H1 (cell line): ENCODE measurements around the gene C16orf90. TPM values are rescaled to one million over a fixed set of nuclear protein-coding genes. Genes with fewer than 3 reads are reported as not detected.

Experiments used
- CTCF ChIA-PET: fragments of 300-600 bp; sonication (Branson Sonifier 250); formaldehyde crosslinking; loops from one replicate; lab custom pipeline; 2021; ENCODE audit not compliant: partially characterized antibody; lab: Charles Lee
- POLR2A ChIA-PET: fragments of 300-600 bp; sonication (Branson Sonifier 250); formaldehyde crosslinking; loops from one replicate; lab custom pipeline; 2021; ENCODE audit warnings: inconsistent platforms; ENCODE audit not compliant: partially characterized antibody; lab: Charles Lee
- DNase-seq, 2 experiments: peaks; one replicate each; pipeline versions ENCODE4 v3.0.0 to v3.0.0-alpha.2; 2010 to 2022; ENCODE audit warnings: low spot score in 2 of 2, low read depth in 1 of 2, mixed read lengths in 1 of 2
- FAIRE-seq: peaks from 2 replicates; lab custom pipeline; 2011; peaks lifted over from hg19 to GRCh38; lab: Jason Lieb, UNC
- H2AFZ ChIP-seq: 2 replicates; pipeline ENCODE4 v1.8.1; 2012; ENCODE audit warnings: low read length, inconsistent platforms
- H2AK5ac ChIP-seq: 2 replicates; pipeline ENCODE4 v1.6.1; 2013; ENCODE audit warnings: low read depth, low read length
- H2BK120ac ChIP-seq: replicated peaks from 2 replicates; pipeline ENCODE3; 2013; ENCODE audit warnings: low read depth, low read length, inconsistent platforms
- H2BK12ac ChIP-seq: 2 replicates; pipeline ENCODE4 v1.6.1; 2013; ENCODE audit warnings: low read depth, low read length
- H2BK15ac ChIP-seq: 2 replicates; pipeline ENCODE4 v1.6.1; 2013; ENCODE audit warnings: low read length
- H2BK20ac ChIP-seq: 2 replicates; pipeline ENCODE4 v1.6.1; 2013; ENCODE audit warnings: low read length
- H2BK5ac ChIP-seq: 2 replicates; pipeline ENCODE4 v1.6.1; 2013; ENCODE audit warnings: low read depth, low read length
- H3K14ac ChIP-seq: 2 replicates; pipeline ENCODE4 v1.6.1; 2013; ENCODE audit warnings: inconsistent platforms; ENCODE audit not compliant: insufficient read length
- H3K18ac ChIP-seq: 2 replicates; pipeline ENCODE4 v1.6.1; 2013; ENCODE audit warnings: low read length; ENCODE audit errors: extremely low read depth
- H3K23ac ChIP-seq: 2 replicates; pipeline ENCODE4 v1.6.1; 2013; ENCODE audit warnings: inconsistent platforms; ENCODE audit not compliant: insufficient read length
- H3K23me2 ChIP-seq: 2 replicates; pipeline ENCODE4 v1.6.1; 2013; ENCODE audit warnings: low read depth, low read length
- H3K27ac ChIP-seq: 2 replicates; pipeline ENCODE4 v1.6.1; 2011; ENCODE audit warnings: low read depth, low read length, inconsistent platforms
- H3K27me3 ChIP-seq, 4 experiments: replicated peaks in 1 of 4; 1 replicate in 1 of 4; 2 replicates in 3 of 4; pipeline versions ENCODE4 v1.6.1 to v1.8.1; 2011 to 2013; ENCODE audit warnings: low read length in 3 of 4, mild to moderate bottlenecking in 3 of 4, inconsistent platforms in 2 of 4, mixed read lengths in 2 of 4, moderate library complexity in 1 of 4; ENCODE audit not compliant: control insufficient read depth in 3 of 4, insufficient read depth in 3 of 4; ENCODE audit errors: extremely low read depth in 1 of 4
- H3K36me3 ChIP-seq, 4 experiments: 2 replicates each; pipeline versions ENCODE4 v1.6.1 to v1.8.1; 2011 to 2013; ENCODE audit warnings: mild to moderate bottlenecking in 4 of 4, low read length in 3 of 4, moderate library complexity in 2 of 4, control low read depth in 1 of 4, inconsistent platforms in 1 of 4; ENCODE audit not compliant: insufficient read depth in 4 of 4, control insufficient read depth in 2 of 4
- H3K4ac ChIP-seq: replicated peaks from 2 replicates; pipeline ENCODE3; 2013; ENCODE audit warnings: low read length, low read depth, mixed read lengths, inconsistent platforms; ENCODE audit not compliant: insufficient read length
- H3K4me1 ChIP-seq, 4 experiments: replicated peaks in 1 of 4; 1 replicate in 1 of 4; 2 replicates in 3 of 4; pipeline versions ENCODE4 v1.6.1 to v1.8.1; 2011 to 2013; ENCODE audit warnings: low read length in 3 of 4, inconsistent platforms in 2 of 4, mixed read lengths in 1 of 4; ENCODE audit not compliant: insufficient read depth in 4 of 4, control insufficient read depth in 3 of 4
- H3K4me2 ChIP-seq, 2 experiments: 2 replicates each; pipeline versions ENCODE4 v1.6.1 to v1.8.1; 2011 to 2013; ENCODE audit warnings: low read depth in 2 of 2, low read length in 2 of 2, control low read depth in 1 of 2, inconsistent platforms in 1 of 2, mild to moderate bottlenecking in 1 of 2; ENCODE audit not compliant: insufficient read depth in 1 of 2
- H3K4me3 ChIP-seq, 4 experiments: fragments of 200-600, 300-600 bp in 1 of 4; sonication (generic), shearing (Covaris generic), sonication (Bioruptor Twin) in 1 of 4; 2 replicates each; pipeline versions ENCODE4 v1.5.1 to v1.8.1; 2011 to 2016; ENCODE audit warnings: low read length in 4 of 4, low read depth in 3 of 4, control low read depth in 2 of 4, inconsistent platforms in 2 of 4, mild to moderate bottlenecking in 2 of 4, mixed read lengths in 1 of 4, moderate library complexity in 1 of 4; ENCODE audit not compliant: insufficient read depth in 2 of 4; ENCODE audit errors: extremely low read depth in 1 of 4
- H3K56ac ChIP-seq: replicated peaks from 2 replicates; pipeline ENCODE3; 2013; ENCODE audit warnings: low read depth, mild to moderate bottlenecking, mixed read lengths, low read length, inconsistent platforms; ENCODE audit not compliant: insufficient read length
- H3K79me1 ChIP-seq: 2 replicates; pipeline ENCODE4 v1.6.1; 2013; ENCODE audit warnings: low read depth, low read length, control low read depth
- H3K79me2 ChIP-seq, 2 experiments: 2 replicates each; pipeline versions ENCODE4 v1.6.1 to v1.8.1; 2012 to 2013; ENCODE audit warnings: low read length in 2 of 2, mild to moderate bottlenecking in 2 of 2, inconsistent platforms in 1 of 2; ENCODE audit not compliant: insufficient read depth in 2 of 2, control insufficient read depth in 1 of 2
- H3K9ac ChIP-seq, 4 experiments: replicated peaks in 1 of 4; 1 replicate in 1 of 4; 2 replicates in 3 of 4; pipeline versions ENCODE4 v1.6.1 to v1.8.1; 2011 to 2013; ENCODE audit warnings: low read depth in 3 of 4, low read length in 3 of 4, control low read depth in 2 of 4, mild to moderate bottlenecking in 2 of 4, moderate library complexity in 2 of 4, inconsistent platforms in 1 of 4; ENCODE audit errors: extremely low read depth in 1 of 4
- H3K9me3 ChIP-seq, 2 experiments: 2 replicates each; pipeline versions ENCODE4 v1.6.1 to v1.8.1; 2012 to 2013; ENCODE audit warnings: mild to moderate bottlenecking in 2 of 2, moderate library complexity in 2 of 2, control low read depth in 1 of 2, inconsistent platforms in 1 of 2, low read depth in 1 of 2, low read length in 1 of 2, mixed read lengths in 1 of 2; ENCODE audit not compliant: insufficient read depth in 2 of 2
- H4K20me1 ChIP-seq, 2 experiments: replicated peaks in 1 of 2; 2 replicates each; pipeline versions ENCODE3 to v1.8.1; 2011 to 2013; ENCODE audit warnings: inconsistent platforms in 2 of 2, low read length in 2 of 2, mild to moderate bottlenecking in 1 of 2; ENCODE audit not compliant: insufficient read depth in 2 of 2, control insufficient read depth in 1 of 2
- H4K5ac ChIP-seq: 2 replicates; pipeline ENCODE4 v1.6.1; 2013; ENCODE audit warnings: low read length, low read depth, mixed read lengths, inconsistent platforms; ENCODE audit not compliant: insufficient read length
- H4K8ac ChIP-seq: 2 replicates; pipeline ENCODE4 v1.8.0; 2013; ENCODE audit warnings: mild to moderate bottlenecking, moderate library complexity, low read length, inconsistent platforms; ENCODE audit not compliant: insufficient read depth; ENCODE audit errors: extremely low read depth
- H4K91ac ChIP-seq: replicated peaks from 2 replicates; pipeline ENCODE3; 2013; ENCODE audit warnings: low read length, mixed read lengths, inconsistent platforms; ENCODE audit not compliant: insufficient read length
- ATF3 ChIP-seq: IDR thresholded peaks from 2 replicates; pipeline ENCODE4 v1.6.1; 2011; ENCODE audit warnings: low read depth, mild to moderate bottlenecking, low read length; ENCODE audit not compliant: insufficient read depth
- CBX5 ChIP-seq: fragments of 300-800, 300-1000 bp; sonication (generic); IDR thresholded peaks from 2 replicates; pipeline ENCODE4 v1.7.1; 2016; ENCODE audit warnings: antibody characterized with exemption, low read length, low read depth
- NANOG ChIP-seq: IDR thresholded peaks from 2 replicates; pipeline ENCODE4 v1.6.1; 2011; ENCODE audit warnings: low read length, low read depth, mild to moderate bottlenecking, inconsistent platforms; ENCODE audit not compliant: insufficient read depth, poor library complexity, severe bottlenecking
- RBBP5 ChIP-seq: IDR thresholded peaks from 2 replicates; pipeline ENCODE4 v1.7.1; 2012; ENCODE audit warnings: low read depth, mild to moderate bottlenecking, inconsistent platforms, low read length, moderate library complexity, borderline replicate concordance
- RNF2 ChIP-seq: fragments of 200-900, 300-1000 bp; sonication (generic); IDR thresholded peaks from 2 replicates; pipeline ENCODE4 v1.7.1; 2016; ENCODE audit warnings: borderline replicate concordance, low read depth, mild to moderate bottlenecking, antibody characterized with exemption, low read length; ENCODE audit not compliant: poor library complexity, severe bottlenecking; ENCODE audit errors: missing control alignments
- SIN3A ChIP-seq, 2 experiments: IDR thresholded peaks in 1 of 2; conservative IDR thresholded peaks in 1 of 2; 2 replicates each; pipeline ENCODE4 v1.6.1; 2011 to 2012; ENCODE audit warnings: low read length in 2 of 2, improper control_type of control experiment in 1 of 2, low read depth in 1 of 2, mild to moderate bottlenecking in 1 of 2
- SIRT6 ChIP-seq: IDR thresholded peaks from one replicate; pipeline ENCODE4 v1.7.1; 2012; ENCODE audit warnings: low read length, inconsistent platforms
- SP1 ChIP-seq: IDR thresholded peaks from 2 replicates; pipeline ENCODE4 v1.6.1; 2011; ENCODE audit warnings: low read depth, low read length
- SRF ChIP-seq: IDR thresholded peaks from 2 replicates; pipeline ENCODE4 v1.6.1; 2011; ENCODE audit warnings: mild to moderate bottlenecking, low read depth, low read length, moderate library complexity
- TEAD4 ChIP-seq: IDR thresholded peaks from 2 replicates; pipeline ENCODE4 v1.6.1; 2012; ENCODE audit warnings: low read depth, low read length, inconsistent platforms, mixed read lengths
- WGBS, 2 experiments: shearing (Covaris generic) in 1 of 2; methylation state at CpG; one replicate each; pipeline versions ENCODE4 v1.1.6 to v1.1.7; 2013 to 2015; ENCODE audit warnings: low lambda C conversion rate in 2 of 2, mixed read lengths in 2 of 2, inconsistent platforms in 1 of 2, low coverage in 1 of 2, missing lambda C conversion rate in 1 of 2; ENCODE audit not compliant: insufficient replicate concordance in 2 of 2, insufficient coverage in 1 of 2, insufficient read length in 1 of 2; ENCODE audit errors: extremely low coverage in 1 of 2, missing lambda C conversion rate in 1 of 2; 5-methylcytosine and 5-hydroxymethylcytosine counted together
- polyA plus RNA-seq, 7 experiments: library from polyadenylated mRNA; depleted of rRNA in 3 of 7; stranded (reverse) in 5 of 7; unstranded in 2 of 7; fragments of >200 nt in 5 of 7; fragments of 200-250 nt in 2 of 7; gene quantifications; 1 replicate in 5 of 7; 2 replicates in 1 of 7; 4 replicates in 1 of 7; pipeline versions ENCODE4 v1.2.1 to v1.2.3, GENCODE V29; 2011 to 2013; ENCODE audit warnings: missing spikeins in 2 of 7, mixed read lengths in 2 of 7
- total RNA-seq: library from RNA; stranded (reverse); fragmentation: NEBNext Ultra II Directional; extraction: Animal tissue kit (Norgen Biotek cat#: 25700); gene quantifications from 2 replicates; pipeline ENCODE4 v1.2.1, GENCODE V29; 2021

C16orf90 gene
- total and polyA plus RNA-seq, 2 of the 8 experiments (the other 6 are each of a cell fraction or from before 2014, with no cell fraction given), result not detected

- no peaks in the 10 kb centered on the region for H3K9me3 ChIP-seq
- CTCF ChIA-PET, result interaction anchor here (0.6 to 0.7 kb wide), 2 partner anchors 87 to 149 kb away, joined by 3 to 5 read pairs; no protein-coding TSS in a partner anchor
- POLR2A ChIA-PET, result no interaction called here
- no peak overlapping the region for H4K5ac ChIP-seq
- no peak overlapping the region for H3K14ac ChIP-seq
- no peak overlapping the region for H3K56ac ChIP-seq
- no peak overlapping the region for H3K4me3 ChIP-seq
- no peak overlapping the region for H4K8ac ChIP-seq
- no peaks in the 10 kb centered on the region for H3K79me1 ChIP-seq
- no peak overlapping the region for H3K23ac ChIP-seq
- H4K91ac ChIP-seq, result no peak overlapping the region
- DNase-seq (no peak), FAIRE-seq (no peak)
- H3K4me1 ChIP-seq, result peaks cover 0 to 5% (median 0%) of the 10 kb centered on the region in 4 experiments; a peak in 1 of 7 replicates
- H3K27me3 ChIP-seq, result no peaks in the 10 kb centered on the region
- no peak overlapping the region for H2BK12ac ChIP-seq
- H3K36me3 ChIP-seq, result peaks cover 0 to 8% (median 3%) of the 10 kb centered on the region in 4 experiments; a peak in 4 of 8 replicates
- H2BK15ac ChIP-seq, result no peak overlapping the region
- no peak overlapping the region for H2AFZ ChIP-seq
- H3K27ac ChIP-seq, result no peak overlapping the region
- H4K20me1 ChIP-seq, result no peaks in the 10 kb centered on the region
- no peak overlapping the region for H2AK5ac ChIP-seq
- no peak overlapping the region for H3K18ac ChIP-seq
- no peak overlapping the region for H3K4ac ChIP-seq
- H3K23me2 ChIP-seq, result peaks cover 2% of the 10 kb centered on the region
- no peak overlapping the region for H3K9ac ChIP-seq
- 92% methylated on average over 6 of the region's 6 CpGs; no CpG with 5 or more reads in 1 of the 2 experiments for WGBS, 2 experiments
- no peak overlapping the region for H2BK120ac ChIP-seq
- no peak overlapping the region for H2BK5ac ChIP-seq
- H2BK20ac ChIP-seq, result no peak overlapping the region
- H3K79me2 ChIP-seq, result no peaks in the 10 kb centered on the region
- no peak overlapping the region for H3K4me2 ChIP-seq
- TF ChIP-seq SIRT6, result no peak
- TF ChIP-seq RBBP5, result no peak
- no peak for TF ChIP-seq NANOG
- TF ChIP-seq CBX5, result no peak
- no peak for TF ChIP-seq TEAD4
- TF ChIP-seq SRF, result no peak
- no peak for TF ChIP-seq ATF3
- TF ChIP-seq RNF2, result no peak
- TF ChIP-seq SP1, result no peak
- TF ChIP-seq SIN3A (conservative IDR thresholded peaks at IDR 0.05 in 1 of 2, IDR thresholded peaks at IDR 0.05 in 1 of 2; ENCODE audit: low read depth in 1 of 2, low read length in 2 of 2), result no peak
Measured at GRCh38 chr16:3503523-3503922, 8.2 kb upstream of the C16orf90 start.
